Tibial artery (tissue), 4 donors: Measurements from ENCODE around the gene NANOS1.

Experiments
- DNase-seq, 2 donors: peaks; one replicate each; pipeline ENCODE4 v3.0.0-alpha.2; 2019
- H3K27ac ChIP-seq, 2 donors: fragments of 200-600 bp; sonication (generic) in 1 of 2; 1 replicate in 1 of 2; 2 replicates in 1 of 2; pipeline ENCODE4 v1.5.1; 2018 to 2019; ENCODE audit warnings: mild to moderate bottlenecking in 1 of 2
- H3K27me3 ChIP-seq, 2 donors: fragments of 200-600 bp; sonication (generic) in 1 of 2; one replicate each; pipeline versions ENCODE4 v1.5.1 to v1.6.0; 2016 to 2019
- H3K36me3 ChIP-seq, 3 donors: fragments of 200-600 bp; sonication (generic) in 2 of 3; one replicate each; pipeline ENCODE4 v1.5.1; 2016 to 2019; ENCODE audit warnings: mild to moderate bottlenecking in 2 of 3
- H3K4me1 ChIP-seq, 4 donors: fragments of 200-600 bp; sonication (generic) in 2 of 4; 1 replicate in 3 of 4; 2 replicates in 1 of 4; pipeline ENCODE4 v1.5.1; 2016 to 2019
- H3K4me3 ChIP-seq, 2 donors: fragments of 200-600 bp; sonication (generic) in 1 of 2; 1 replicate in 1 of 2; 2 replicates in 1 of 2; pipeline ENCODE4 v1.5.1; 2018 to 2019; ENCODE audit warnings: mild to moderate bottlenecking in 2 of 2
- H3K9me3 ChIP-seq, 3 donors: fragments of 200-600 bp; sonication (generic) in 1 of 3; one replicate each; pipeline ENCODE4 v1.5.1; 2016 to 2019
- intact Hi-C: fragments of 100-400 bp; cut with DNase I; formaldehyde crosslinking; loops from one replicate; pipeline ENCODE4 v1.15.0; 2023; ENCODE audit warnings: low total_unique reads
- TF ChIP-seq, protein P1 (sequence below), 2 experiments: fragments of 200-600 bp in 1 of 2; fragments of 450-650 bp in 1 of 2; IDR thresholded peaks; one replicate each; pipeline ENCODE4 v1.5.1; 2017 to 2019; ENCODE audit warnings: antibody characterized with exemption in 2 of 2, mild to moderate bottlenecking in 1 of 2, moderate library complexity in 1 of 2

NANOS1 gene

DNA sequence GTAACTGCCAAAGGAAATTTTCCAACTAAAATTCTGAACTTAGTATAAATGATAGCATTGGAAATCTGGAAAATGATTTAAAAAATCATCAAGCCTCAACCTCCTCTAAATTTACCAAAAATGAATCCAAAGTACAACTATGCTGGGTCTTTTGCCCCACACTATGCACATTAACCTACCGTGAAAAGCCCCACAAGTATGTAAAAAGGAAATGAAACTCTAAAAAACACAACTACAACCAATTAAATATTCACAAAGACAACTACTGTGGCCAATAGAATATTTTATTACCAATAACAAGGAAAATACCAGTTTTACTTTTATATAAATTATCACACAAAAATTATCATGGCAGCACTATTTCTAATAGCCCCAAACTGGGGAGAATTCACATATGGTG, 31.8 kb downstream of the NANOS1 start:
- intact Hi-C loops = no loop called here
- peaks cover 70 to 89% (median 88%) of the 10 kb centered on the region in 3 donors for H3K36me3 ChIP-seq
- H3K27me3 ChIP-seq = no peaks in the 10 kb centered on the region
- no peaks in the 10 kb centered on the region for H3K4me1 ChIP-seq
- no peak for DNase-seq
- H3K9me3 ChIP-seq = no peaks in the 10 kb centered on the region
- TF ChIP-seq, protein P1, sequence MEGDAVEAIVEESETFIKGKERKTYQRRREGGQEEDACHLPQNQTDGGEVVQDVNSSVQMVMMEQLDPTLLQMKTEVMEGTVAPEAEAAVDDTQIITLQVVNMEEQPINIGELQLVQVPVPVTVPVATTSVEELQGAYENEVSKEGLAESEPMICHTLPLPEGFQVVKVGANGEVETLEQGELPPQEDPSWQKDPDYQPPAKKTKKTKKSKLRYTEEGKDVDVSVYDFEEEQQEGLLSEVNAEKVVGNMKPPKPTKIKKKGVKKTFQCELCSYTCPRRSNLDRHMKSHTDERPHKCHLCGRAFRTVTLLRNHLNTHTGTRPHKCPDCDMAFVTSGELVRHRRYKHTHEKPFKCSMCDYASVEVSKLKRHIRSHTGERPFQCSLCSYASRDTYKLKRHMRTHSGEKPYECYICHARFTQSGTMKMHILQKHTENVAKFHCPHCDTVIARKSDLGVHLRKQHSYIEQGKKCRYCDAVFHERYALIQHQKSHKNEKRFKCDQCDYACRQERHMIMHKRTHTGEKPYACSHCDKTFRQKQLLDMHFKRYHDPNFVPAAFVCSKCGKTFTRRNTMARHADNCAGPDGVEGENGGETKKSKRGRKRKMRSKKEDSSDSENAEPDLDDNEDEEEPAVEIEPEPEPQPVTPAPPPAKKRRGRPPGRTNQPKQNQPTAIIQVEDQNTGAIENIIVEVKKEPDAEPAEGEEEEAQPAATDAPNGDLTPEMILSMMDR (IDR thresholded peaks at IDR 0.05) = no peak
- H3K4me3 ChIP-seq = no peak overlapping the region
- no peak overlapping the region for H3K27ac ChIP-seq

DNA sequence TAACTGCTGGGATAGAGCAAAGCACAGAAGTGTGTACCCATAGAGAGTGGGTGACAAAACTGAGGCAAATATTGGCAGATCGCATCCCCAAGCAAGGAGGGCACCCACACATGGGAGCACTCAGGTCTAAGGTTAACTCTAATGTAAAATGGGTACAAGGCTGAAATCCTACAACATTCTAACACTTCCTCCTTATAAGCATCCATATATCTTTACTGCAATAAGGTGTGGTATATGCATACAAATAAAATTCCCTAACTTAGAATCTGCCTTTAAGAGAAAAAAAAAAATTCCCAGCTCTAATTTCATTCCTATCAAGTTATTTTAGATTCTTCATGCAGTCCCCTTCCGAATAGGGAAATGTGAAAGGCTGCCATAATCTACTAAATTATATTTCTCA, 32.4 kb downstream of the NANOS1 start:
- intact Hi-C loops = no loop called here
- H3K9me3 ChIP-seq = no peaks in the 10 kb centered on the region
- H3K27ac ChIP-seq = no peak overlapping the region
- H3K36me3 ChIP-seq = peaks cover 68 to 89% (median 87%) of the 10 kb centered on the region in 3 donors
- TF ChIP-seq, protein P1 (IDR thresholded peaks at IDR 0.05) = no peak
- H3K27me3 ChIP-seq = no peaks in the 10 kb centered on the region
- no peak for DNase-seq
- no peak overlapping the region for H3K4me3 ChIP-seq
- no peaks in the 10 kb centered on the region for H3K4me1 ChIP-seq

DNA sequence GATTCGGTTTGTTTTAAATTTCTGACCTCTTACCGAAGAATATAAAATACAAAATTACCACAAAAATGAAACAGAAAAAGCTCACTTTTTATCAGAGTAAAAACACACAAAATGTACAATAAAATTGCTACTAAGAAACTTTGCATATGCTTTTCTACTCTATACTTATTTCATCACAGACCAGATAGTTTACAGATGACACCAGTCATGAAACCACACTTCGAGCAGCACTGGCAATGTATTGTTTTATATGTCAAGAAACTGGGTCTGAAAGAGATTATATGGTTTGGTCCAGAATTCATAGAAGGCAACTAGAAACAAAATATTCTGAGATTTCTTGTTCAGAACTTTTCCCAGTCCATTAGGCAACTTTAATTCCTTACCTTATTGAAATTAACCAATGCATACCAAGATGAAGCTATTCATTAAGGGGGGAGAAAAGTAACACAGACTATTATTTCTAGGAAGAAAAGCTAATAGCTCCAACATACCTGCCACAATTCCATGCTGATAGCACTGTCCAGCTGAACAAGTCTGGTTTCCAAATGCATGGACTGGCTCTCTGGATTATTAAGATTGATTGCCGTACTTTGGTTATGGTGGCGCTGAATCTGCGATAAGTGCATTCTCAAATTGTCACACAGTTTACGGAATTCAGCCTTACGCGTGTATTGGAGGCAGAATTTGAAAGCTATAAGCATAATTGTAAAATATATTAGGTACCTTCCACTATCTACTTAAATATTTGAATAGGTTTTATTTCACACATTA, 41.1 kb downstream of the NANOS1 start:
- intact Hi-C loops = no loop called here
- H3K4me3 ChIP-seq = no peak overlapping the region
- H3K9me3 ChIP-seq = no peaks in the 10 kb centered on the region
- H3K27me3 ChIP-seq = no peaks in the 10 kb centered on the region
- TF ChIP-seq, protein P1 (IDR thresholded peaks at IDR 0.05) = no peak
- DNase-seq = no peak
- H3K27ac ChIP-seq = no peak overlapping the region
- H3K4me1 ChIP-seq = peaks cover 0 to 22% (median 2%) of the 10 kb centered on the region in 4 donors
- H3K36me3 ChIP-seq = peaks cover 66 to 71% (median 67%) of the 10 kb centered on the region in 3 donors

DNA sequence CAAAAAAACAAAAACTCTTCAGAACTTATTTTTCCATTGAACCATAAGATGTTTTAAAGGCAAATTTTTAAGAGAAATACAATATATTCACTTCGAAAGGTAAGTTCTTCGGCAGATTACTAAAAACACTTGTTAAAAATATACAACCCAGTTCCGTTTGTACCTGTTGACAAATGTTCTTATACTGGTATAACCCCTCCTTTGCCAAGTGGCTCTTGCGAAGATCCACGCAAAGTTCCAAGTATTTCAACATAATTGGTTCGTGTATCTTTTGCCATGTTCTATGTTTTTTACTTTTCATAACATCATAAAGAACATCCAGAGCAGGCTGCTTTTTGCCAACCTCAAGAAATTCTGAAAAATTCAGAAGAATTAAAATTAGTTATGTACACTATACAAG, 44.1 kb downstream of the NANOS1 start:
- intact Hi-C loops = no loop called here
- Histone ChIP-seq H3K27me3 (no peaks in the 10 kb centered on the region), H3K36me3 (peaks cover 38 to 41% (median 39%) of the 10 kb centered on the region in 3 donors), H3K4me3 (no peak overlapping the region), H3K27ac (peak overlapping the region in 1 of 2 donors; percentile 18), H3K9me3 (no peaks in the 10 kb centered on the region), H3K4me1 (peaks cover 0 to 49% (median 13%) of the 10 kb centered on the region in 4 donors)
- no peak for DNase-seq
- TF ChIP-seq, protein P1 (IDR thresholded peaks at IDR 0.05) = no peak

DNA sequence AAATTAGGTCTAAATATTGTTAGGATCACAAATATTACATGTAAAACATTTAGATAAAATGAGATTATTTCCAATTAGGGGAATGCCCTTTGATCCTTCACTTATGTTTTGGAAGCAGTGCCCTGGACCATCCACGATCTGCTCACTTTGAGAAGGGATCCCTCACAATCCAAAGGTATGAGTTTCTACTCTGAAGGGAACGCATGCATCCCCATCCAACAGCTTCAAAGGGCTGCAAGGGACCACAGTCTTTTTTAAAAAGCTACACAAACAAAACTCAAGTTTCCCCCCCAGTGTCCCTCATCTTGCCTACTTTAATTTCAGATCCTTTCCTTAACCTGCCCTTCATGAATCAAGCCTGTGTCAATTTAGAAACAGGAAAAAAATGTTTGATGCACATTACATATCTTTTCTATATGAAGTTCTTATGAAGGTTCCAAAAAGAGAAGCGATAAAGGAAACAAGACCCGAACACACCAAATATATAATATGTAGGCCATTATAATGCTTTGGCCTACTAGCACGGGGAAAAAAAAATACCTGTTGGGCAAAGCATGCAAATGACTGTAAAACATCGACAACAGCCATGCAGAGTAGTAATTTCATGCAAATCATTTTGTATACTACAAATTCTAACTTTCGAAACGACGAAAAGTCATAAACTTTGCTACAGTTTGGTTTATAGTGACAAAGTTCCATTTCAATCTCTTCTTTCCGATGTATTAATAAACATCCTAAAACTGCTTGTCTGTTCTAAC, 49.1 kb downstream of the NANOS1 start:
- intact Hi-C loops = no loop called here
- no peak for DNase-seq
- Histone ChIP-seq H3K27ac (peak overlapping the region in 1 of 2 donors; percentile 97), H3K4me1 (peaks cover 0 to 53% (median 18%) of the 10 kb centered on the region in 4 donors), H3K36me3 (no peaks in the 10 kb centered on the region), H3K9me3 (no peaks in the 10 kb centered on the region), H3K27me3 (no peaks in the 10 kb centered on the region), H3K4me3 (peak overlapping the region; percentile 80 to 92)
- TF ChIP-seq, protein P1 (IDR thresholded peaks at IDR 0.05) = no peak
